22Rv1 (cell line): Measurements from ENCODE around the gene FAM193B.

Experiments
- ZFX ChIP-seq: fragments of 450-650 bp; IDR thresholded peaks from 2 replicates; pipeline ENCODE4 v1.6.1; 2017; ENCODE audit warnings: antibody characterized with exemption, borderline replicate concordance
- TF ChIP-seq, protein P1 (sequence below): fragments of 450-650 bp; IDR thresholded peaks from 2 replicates; pipeline ENCODE4 v1.5.1; 2017; ENCODE audit warnings: mild to moderate bottlenecking

DNA sequence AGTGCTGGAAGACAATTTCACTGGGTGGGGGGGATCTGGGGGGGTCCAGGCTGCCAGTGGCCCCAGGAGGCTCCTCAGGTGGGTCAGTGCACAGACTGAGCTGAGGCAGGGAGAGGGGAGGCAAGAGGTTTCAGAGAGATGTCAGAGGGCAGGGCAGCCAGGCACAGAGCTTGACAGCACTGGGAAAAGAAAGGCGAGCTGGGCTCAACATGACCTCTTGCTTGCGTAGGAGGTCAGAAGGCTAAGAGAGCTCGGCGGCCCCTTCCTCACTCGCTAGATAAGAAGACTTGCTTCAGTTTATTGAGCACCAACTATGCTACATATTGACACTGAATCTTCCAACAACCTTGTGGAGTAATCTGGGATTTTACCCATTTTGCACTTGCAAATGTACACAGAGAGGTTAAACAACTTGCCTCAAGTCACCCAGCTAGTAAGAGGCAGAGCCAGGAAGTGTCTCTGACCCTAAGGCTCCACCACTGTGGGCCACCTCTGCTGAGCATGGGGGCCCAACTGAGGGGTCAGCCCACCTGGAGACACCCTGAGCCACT, 60.5 kb downstream of the FAM193B start:
- TF ChIP-seq, protein P1, sequence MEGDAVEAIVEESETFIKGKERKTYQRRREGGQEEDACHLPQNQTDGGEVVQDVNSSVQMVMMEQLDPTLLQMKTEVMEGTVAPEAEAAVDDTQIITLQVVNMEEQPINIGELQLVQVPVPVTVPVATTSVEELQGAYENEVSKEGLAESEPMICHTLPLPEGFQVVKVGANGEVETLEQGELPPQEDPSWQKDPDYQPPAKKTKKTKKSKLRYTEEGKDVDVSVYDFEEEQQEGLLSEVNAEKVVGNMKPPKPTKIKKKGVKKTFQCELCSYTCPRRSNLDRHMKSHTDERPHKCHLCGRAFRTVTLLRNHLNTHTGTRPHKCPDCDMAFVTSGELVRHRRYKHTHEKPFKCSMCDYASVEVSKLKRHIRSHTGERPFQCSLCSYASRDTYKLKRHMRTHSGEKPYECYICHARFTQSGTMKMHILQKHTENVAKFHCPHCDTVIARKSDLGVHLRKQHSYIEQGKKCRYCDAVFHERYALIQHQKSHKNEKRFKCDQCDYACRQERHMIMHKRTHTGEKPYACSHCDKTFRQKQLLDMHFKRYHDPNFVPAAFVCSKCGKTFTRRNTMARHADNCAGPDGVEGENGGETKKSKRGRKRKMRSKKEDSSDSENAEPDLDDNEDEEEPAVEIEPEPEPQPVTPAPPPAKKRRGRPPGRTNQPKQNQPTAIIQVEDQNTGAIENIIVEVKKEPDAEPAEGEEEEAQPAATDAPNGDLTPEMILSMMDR: no peak
- TF ChIP-seq ZFX: no peak
